ENCODE data around the gene GRPEL2.

Gene GRPEL2

GRCh38 chr5:149386166-149386565 is 40.9 kb downstream of the GRPEL2 start:
- Histone ChIP-seq H3K9me3 (ENCODE audit: insufficient read depth, low read length) (no peaks in the 10 kb centered on the region), H3F3A (ENCODE audit: insufficient read depth) (no peaks in the 10 kb centered on the region), H3K4me2 (ENCODE audit: low read depth, low read length, poor library complexity, severe bottlenecking) (no peak overlapping the region), H3K9me2 (replicated peaks; ENCODE audit: insufficient read depth, low read length) (no peaks in the 10 kb centered on the region), H3K36me3 (ENCODE audit: low read length) (no peaks in the 10 kb centered on the region), H3K9ac (ENCODE audit: low read length) (no peak overlapping the region), H2AFZ (ENCODE audit: low read depth, low read length, severe bottlenecking) (no peak overlapping the region), H3K27me3 (ENCODE audit: low read length) (0 out of 2 replicates have a peak, but pooled peaks cover 4% of the 10 kb centered on the region), H3K79me2 (ENCODE audit: insufficient read depth, low read length) (no peaks in the 10 kb centered on the region), H3K4me3 (ENCODE audit: insufficient read depth, low read length, poor library complexity, severe bottlenecking) (no peak overlapping the region), H3K27ac (ENCODE audit: low read depth, low read length) (no peak overlapping the region), H4K20me1 (ENCODE audit: low read depth, low read length) (no peaks in the 10 kb centered on the region)
- TF ChIP-seq EZH2phosphoT487 (conservative IDR thresholded peaks at IDR 0.05; ENCODE audit: low read length), result no peak
- TF ChIP-seq CTCF (IDR thresholded peaks at IDR 0.05; ENCODE audit: insufficient read depth, low read length, poor library complexity, severe bottlenecking), result no peak

- Histone ChIP-seq H3K9me2 (replicated peaks; ENCODE audit: insufficient read depth, low read length) (no peaks in the 10 kb centered on the region), H3K9me3 (ENCODE audit: insufficient read depth, low read length) (no peaks in the 10 kb centered on the region), H2AFZ (ENCODE audit: low read depth, low read length, severe bottlenecking) (no peak overlapping the region), H3K27ac (ENCODE audit: low read depth, low read length) (no peak overlapping the region), H3K36me3 (ENCODE audit: low read length) (no peaks in the 10 kb centered on the region), H3F3A (ENCODE audit: insufficient read depth) (no peaks in the 10 kb centered on the region), H3K27me3 (ENCODE audit: low read length) (0 out of 2 replicates have a peak, but pooled peaks cover 4% of the 10 kb centered on the region), H3K79me2 (ENCODE audit: insufficient read depth, low read length) (no peaks in the 10 kb centered on the region), H3K9ac (ENCODE audit: low read length) (no peak overlapping the region), H3K4me2 (ENCODE audit: low read depth, low read length, poor library complexity, severe bottlenecking) (no peak overlapping the region), H3K4me3 (ENCODE audit: insufficient read depth, low read length, poor library complexity, severe bottlenecking) (no peak overlapping the region), H4K20me1 (ENCODE audit: low read depth, low read length) (no peaks in the 10 kb centered on the region)
- no peak for TF ChIP-seq CTCF (IDR thresholded peaks at IDR 0.05; ENCODE audit: insufficient read depth, low read length, poor library complexity, severe bottlenecking)
- TF ChIP-seq EZH2phosphoT487 (conservative IDR thresholded peaks at IDR 0.05; ENCODE audit: low read length), result no peak
These were observed 41.9 kb downstream of the GRPEL2 start for GRCh38 chr5:149387081-149387631.

DNA sequence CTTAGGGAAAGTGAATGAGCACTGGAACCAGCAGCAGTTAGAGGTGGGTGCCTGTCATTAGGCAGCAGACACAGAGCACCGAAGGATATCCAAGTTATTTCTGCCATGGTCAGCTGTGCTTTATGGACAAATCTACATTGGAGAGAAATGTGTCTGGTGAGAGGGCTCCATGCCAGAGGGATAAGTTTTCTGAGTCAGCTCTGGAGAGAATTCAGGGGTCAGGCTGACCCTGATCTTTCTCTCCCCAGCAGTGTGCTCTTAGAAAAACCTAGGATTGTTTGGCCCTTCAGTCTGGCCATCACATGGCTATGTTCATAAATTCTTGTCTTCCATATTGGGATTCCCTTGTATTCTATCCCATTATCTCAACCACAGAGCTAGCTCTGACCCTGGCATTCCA is 42.7 kb downstream of the GRPEL2 start:
- H3K4me2 ChIP-seq (ENCODE audit: low read depth, low read length, poor library complexity, severe bottlenecking), result no peak overlapping the region
- no peak overlapping the region for H3K27ac ChIP-seq (ENCODE audit: low read depth, low read length)

More for the DNA sequence above, 42.7 kb downstream of the GRPEL2 start:
- Histone ChIP-seq H3K27me3 (ENCODE audit: low read length) (0 out of 2 replicates have a peak, but pooled peaks cover 4% of the 10 kb centered on the region), H3K9me2 (replicated peaks; ENCODE audit: insufficient read depth, low read length) (no peaks in the 10 kb centered on the region), H3K9me3 (ENCODE audit: insufficient read depth, low read length) (no peaks in the 10 kb centered on the region), H3F3A (ENCODE audit: insufficient read depth) (no peaks in the 10 kb centered on the region), H3K79me2 (ENCODE audit: insufficient read depth, low read length) (no peaks in the 10 kb centered on the region), H2AFZ (ENCODE audit: low read depth, low read length, severe bottlenecking) (no peak overlapping the region), H3K36me3 (ENCODE audit: low read length) (no peaks in the 10 kb centered on the region), H4K20me1 (ENCODE audit: low read depth, low read length) (no peaks in the 10 kb centered on the region), H3K4me3 (ENCODE audit: insufficient read depth, low read length, poor library complexity, severe bottlenecking) (no peak overlapping the region), H3K9ac (ENCODE audit: low read length) (no peak overlapping the region)
- no peak for TF ChIP-seq EZH2phosphoT487 (conservative IDR thresholded peaks at IDR 0.05; ENCODE audit: low read length)
- TF ChIP-seq CTCF (IDR thresholded peaks at IDR 0.05; ENCODE audit: insufficient read depth, low read length, poor library complexity, severe bottlenecking), result no peak
